Panc1 (cell line): ENCODE data around the gene NARF. TPM values are rescaled to one million over a fixed set of nuclear protein-coding genes. Genes with fewer than 3 reads are reported as not detected.

Experiments
- ATAC-seq: fragments of 200-7000 bp; cut with Tn5 transposase; 2 replicates; pipeline ENCODE4 v1.9.1; 2020; ENCODE audit warnings: mild to moderate bottlenecking, moderate library complexity
- BruUV-seq: library from RNA; stranded (reverse); fragments of 400-500 nt; replicated peaks from 2 replicates; lab custom pipeline; 2021; lab: Mats Ljungman, UMichigan
- CTCF ChIA-PET: fragments of 300-600 bp; sonication (Branson Sonifier 250); formaldehyde crosslinking; loops from one replicate; lab custom pipeline; 2022; ENCODE audit warnings: antibody characterized with exemption; lab: Charles Lee
- POLR2A ChIA-PET: fragments of 300-600 bp; sonication (Branson Sonifier 250); formaldehyde crosslinking; loops from one replicate; lab custom pipeline; 2022; ENCODE audit warnings: antibody characterized with exemption; lab: Charles Lee
- DNase-seq: peaks from one replicate; pipeline ENCODE4 v3.0.0-alpha.2; 2010; ENCODE audit warnings: low read depth, low spot score
- H3K27ac ChIP-seq: 2 replicates; pipeline ENCODE4 v1.5.1; 2011; ENCODE audit warnings: mild to moderate bottlenecking, low read length, inconsistent platforms
- H3K27me3 ChIP-seq: fragments of 200-500 bp; sonication (Bioruptor generic); 2 replicates; pipeline ENCODE4 v1.6.0; 2014; ENCODE audit warnings: low read length, inconsistent platforms; ENCODE audit not compliant: control insufficient read depth, insufficient read depth
- H3K36me3 ChIP-seq: fragments of 200-500 bp; sonication (Bioruptor generic); 2 replicates; pipeline ENCODE4 v1.5.1; 2014; ENCODE audit warnings: inconsistent platforms, mild to moderate bottlenecking, low read length, moderate library complexity; ENCODE audit not compliant: control insufficient read depth, insufficient read depth
- H3K4me1 ChIP-seq: 2 replicates; pipeline ENCODE4 v1.5.1; 2011; ENCODE audit warnings: inconsistent platforms, mild to moderate bottlenecking, low read length, moderate library complexity; ENCODE audit not compliant: control insufficient read depth, insufficient read depth
- H3K4me3 ChIP-seq, 2 experiments: 2 replicates each; pipeline ENCODE4 v1.5.1; 2011 to 2012; ENCODE audit warnings: low read depth in 2 of 2, low read length in 2 of 2, mild to moderate bottlenecking in 2 of 2, inconsistent platforms in 1 of 2, moderate library complexity in 1 of 2
- H3K9me3 ChIP-seq: fragments of 200-500 bp; sonication (Bioruptor generic); 2 replicates; pipeline ENCODE4 v1.5.1; 2014; ENCODE audit warnings: low read depth, mild to moderate bottlenecking, inconsistent platforms, low read length, moderate library complexity; ENCODE audit not compliant: control insufficient read depth, insufficient read depth
- POLR2AphosphoS5 ChIP-seq: IDR thresholded peaks from 2 replicates; pipeline ENCODE4 v1.6.1; 2012; ENCODE audit warnings: mild to moderate bottlenecking, low read depth, low read length, moderate library complexity
- SIN3A ChIP-seq: IDR thresholded peaks from 2 replicates; pipeline ENCODE4 v1.6.1; 2012; ENCODE audit warnings: low read depth, mild to moderate bottlenecking, low read length, moderate library complexity, borderline replicate concordance; ENCODE audit not compliant: insufficient read depth
- TCF7L2 ChIP-seq: IDR thresholded peaks from 2 replicates; pipeline ENCODE4 v1.6.1; 2011; ENCODE audit warnings: mild to moderate bottlenecking, low read depth, low read length, inconsistent platforms
- in situ Hi-C: cut with HindIII; loops from 2 replicates; pipeline ENCODE4 v1.10.0; 2016; ENCODE audit warnings: low sequenced_read_pairs, low pct_unique_long_range_greater_than_20kb
- intact Hi-C: fragments of 100-400 bp; cut with micrococcal nuclease; formaldehyde crosslinking; loops from one replicate; pipeline ENCODE4 v1.10.0; 2022; ENCODE audit not compliant: unreplicated experiment
- total RNA-seq: library from RNA; stranded (reverse); gene quantifications from one replicate; pipeline ENCODE4 v1.2.1, GENCODE V29; 2021; ENCODE audit not compliant: unreplicated experiment
- TF ChIP-seq, protein P1 (sequence below), 2 experiments: IDR thresholded peaks; 2 replicates each; pipeline ENCODE4 v1.6.1; 2011 to 2012; ENCODE audit warnings: low read depth in 2 of 2, control low read depth in 1 of 2, low read length in 1 of 2, mild to moderate bottlenecking in 1 of 2, moderate library complexity in 1 of 2; ENCODE audit not compliant: insufficient read depth in 1 of 2
- TF ChIP-seq, protein P2 (sequence below): fragments of 450-650 bp; IDR thresholded peaks from 2 replicates; pipeline ENCODE4 v1.5.1; 2017; ENCODE audit warnings: mild to moderate bottlenecking

NARF gene
- total RNA-seq, 1 experiment from 2014 or later = 60.9 TPM

DNA sequence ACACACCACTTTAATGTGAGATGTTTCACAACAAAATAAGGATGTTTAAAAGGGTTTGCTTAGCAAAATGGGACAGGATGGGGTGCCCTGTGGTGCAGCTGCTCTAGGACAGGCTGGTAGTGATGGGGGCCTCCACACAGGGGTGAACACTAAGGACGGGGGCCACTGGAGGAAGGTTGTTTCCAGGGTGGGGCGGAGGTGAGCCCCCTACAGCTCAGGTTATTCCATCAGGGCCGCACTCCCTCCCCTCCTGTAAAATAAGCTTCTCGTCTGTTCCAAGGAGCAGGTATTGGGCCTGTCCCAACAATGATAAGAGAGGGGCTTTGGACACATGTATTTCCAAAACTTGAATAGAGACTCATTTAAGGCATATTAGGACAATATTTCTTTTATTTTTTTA lies 42.3 kb upstream of the NARF start:
- peaks cover 3% of the 10 kb centered on the region; the same call in 1 of the 2 replicates for H3K36me3 ChIP-seq

DNA sequence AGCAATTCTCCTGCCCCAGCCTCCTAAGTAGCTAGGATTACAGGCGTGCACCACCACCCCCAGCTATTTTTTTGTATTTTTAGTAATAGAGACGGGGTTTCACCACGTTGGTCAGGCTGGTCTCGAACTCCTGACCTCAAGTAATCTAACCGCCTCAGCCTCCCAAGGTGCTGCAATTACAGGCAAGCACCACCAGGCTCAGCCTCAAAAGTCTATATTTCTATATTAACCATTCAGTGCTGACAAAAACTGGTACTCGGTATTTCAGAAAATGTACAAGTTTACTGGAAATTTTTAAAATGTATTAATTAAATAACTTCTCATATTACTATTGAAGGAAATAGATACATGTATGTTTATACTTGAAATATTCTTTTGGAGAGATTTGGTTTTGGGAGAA lies 41.8 kb upstream of the NARF start:
- Histone ChIP-seq H3K27me3 (no peaks in the 10 kb centered on the region), H3K9me3 (no peaks in the 10 kb centered on the region), H3K4me1 (peaks cover 18% of the 10 kb centered on the region), H3K27ac (no peak overlapping the region), H3K36me3 (peaks cover 3% of the 10 kb centered on the region; the same call in 1 of the 2 replicates), H3K4me3 (no peak overlapping the region)
- in situ Hi-C loops (loop anchor here (5.0 kb wide), 1 partner anchor 69 kb away; no protein-coding TSS in a partner anchor), intact Hi-C loops (no loop called here)
- BruUV-seq = no TSS peak
- CTCF ChIA-PET = interaction anchor here (0.6 kb wide), 1 partner anchor 122 kb away, joined by 3 read pairs; no protein-coding TSS in a partner anchor
- TF ChIP-seq POLR2AphosphoS5 (no peak), TCF7L2 (no peak), SIN3A (no peak)
- TF ChIP-seq, protein P1, sequence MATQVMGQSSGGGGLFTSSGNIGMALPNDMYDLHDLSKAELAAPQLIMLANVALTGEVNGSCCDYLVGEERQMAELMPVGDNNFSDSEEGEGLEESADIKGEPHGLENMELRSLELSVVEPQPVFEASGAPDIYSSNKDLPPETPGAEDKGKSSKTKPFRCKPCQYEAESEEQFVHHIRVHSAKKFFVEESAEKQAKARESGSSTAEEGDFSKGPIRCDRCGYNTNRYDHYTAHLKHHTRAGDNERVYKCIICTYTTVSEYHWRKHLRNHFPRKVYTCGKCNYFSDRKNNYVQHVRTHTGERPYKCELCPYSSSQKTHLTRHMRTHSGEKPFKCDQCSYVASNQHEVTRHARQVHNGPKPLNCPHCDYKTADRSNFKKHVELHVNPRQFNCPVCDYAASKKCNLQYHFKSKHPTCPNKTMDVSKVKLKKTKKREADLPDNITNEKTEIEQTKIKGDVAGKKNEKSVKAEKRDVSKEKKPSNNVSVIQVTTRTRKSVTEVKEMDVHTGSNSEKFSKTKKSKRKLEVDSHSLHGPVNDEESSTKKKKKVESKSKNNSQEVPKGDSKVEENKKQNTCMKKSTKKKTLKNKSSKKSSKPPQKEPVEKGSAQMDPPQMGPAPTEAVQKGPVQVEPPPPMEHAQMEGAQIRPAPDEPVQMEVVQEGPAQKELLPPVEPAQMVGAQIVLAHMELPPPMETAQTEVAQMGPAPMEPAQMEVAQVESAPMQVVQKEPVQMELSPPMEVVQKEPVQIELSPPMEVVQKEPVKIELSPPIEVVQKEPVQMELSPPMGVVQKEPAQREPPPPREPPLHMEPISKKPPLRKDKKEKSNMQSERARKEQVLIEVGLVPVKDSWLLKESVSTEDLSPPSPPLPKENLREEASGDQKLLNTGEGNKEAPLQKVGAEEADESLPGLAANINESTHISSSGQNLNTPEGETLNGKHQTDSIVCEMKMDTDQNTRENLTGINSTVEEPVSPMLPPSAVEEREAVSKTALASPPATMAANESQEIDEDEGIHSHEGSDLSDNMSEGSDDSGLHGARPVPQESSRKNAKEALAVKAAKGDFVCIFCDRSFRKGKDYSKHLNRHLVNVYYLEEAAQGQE (IDR thresholded peaks at IDR 0.05; ENCODE audit: insufficient read depth in 1 of 2, low read depth in 2 of 2, low read length in 1 of 2) = no peak
- TF ChIP-seq, protein P2, sequence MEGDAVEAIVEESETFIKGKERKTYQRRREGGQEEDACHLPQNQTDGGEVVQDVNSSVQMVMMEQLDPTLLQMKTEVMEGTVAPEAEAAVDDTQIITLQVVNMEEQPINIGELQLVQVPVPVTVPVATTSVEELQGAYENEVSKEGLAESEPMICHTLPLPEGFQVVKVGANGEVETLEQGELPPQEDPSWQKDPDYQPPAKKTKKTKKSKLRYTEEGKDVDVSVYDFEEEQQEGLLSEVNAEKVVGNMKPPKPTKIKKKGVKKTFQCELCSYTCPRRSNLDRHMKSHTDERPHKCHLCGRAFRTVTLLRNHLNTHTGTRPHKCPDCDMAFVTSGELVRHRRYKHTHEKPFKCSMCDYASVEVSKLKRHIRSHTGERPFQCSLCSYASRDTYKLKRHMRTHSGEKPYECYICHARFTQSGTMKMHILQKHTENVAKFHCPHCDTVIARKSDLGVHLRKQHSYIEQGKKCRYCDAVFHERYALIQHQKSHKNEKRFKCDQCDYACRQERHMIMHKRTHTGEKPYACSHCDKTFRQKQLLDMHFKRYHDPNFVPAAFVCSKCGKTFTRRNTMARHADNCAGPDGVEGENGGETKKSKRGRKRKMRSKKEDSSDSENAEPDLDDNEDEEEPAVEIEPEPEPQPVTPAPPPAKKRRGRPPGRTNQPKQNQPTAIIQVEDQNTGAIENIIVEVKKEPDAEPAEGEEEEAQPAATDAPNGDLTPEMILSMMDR = no peak
- ATAC-seq = no peak
- POLR2A ChIA-PET = no interaction called here
- DNase-seq = no peak

More for the DNA sequence above, 42.3 kb upstream of the NARF start:
- no TSS peak for BruUV-seq
- intact Hi-C loops (no loop called here), in situ Hi-C loops (loop anchor here (5.0 kb wide), 1 partner anchor 69 kb away; no protein-coding TSS in a partner anchor)
- Histone ChIP-seq H3K4me3 (no peak overlapping the region), H3K4me1 (peaks cover 18% of the 10 kb centered on the region), H3K27me3 (no peaks in the 10 kb centered on the region), H3K27ac (no peak overlapping the region), H3K9me3 (no peaks in the 10 kb centered on the region)
- no peak for TF ChIP-seq TCF7L2
- TF ChIP-seq, protein P1 (IDR thresholded peaks at IDR 0.05; ENCODE audit: insufficient read depth in 1 of 2, low read depth in 2 of 2, low read length in 1 of 2) = 0 out of 4 replicates have a peak, but pooled peaks of 1 of the 2 experiments have one; percentile 23
- no peak for DNase-seq
- ATAC-seq = no peak
- ChIA-PET POLR2A (no interaction called here), CTCF (no interaction called here)
